IMR-90 (cell line): Measurements from ENCODE around the gene VDAC2.

Experiments used
- CHD1 ChIP-seq: IDR thresholded peaks from 2 replicates; pipeline ENCODE4 v1.6.1; 2012; ENCODE audit warnings: low read depth, low read length, improper control_type of control experiment
- MAZ ChIP-seq: IDR thresholded peaks from 2 replicates; pipeline ENCODE4 v1.6.1; 2012; ENCODE audit warnings: low read depth, mild to moderate bottlenecking, low read length, improper control_type of control experiment, moderate library complexity, borderline replicate concordance
- POLR2A ChIP-seq: IDR thresholded peaks from 2 replicates; pipeline ENCODE4 v1.6.1; 2012; ENCODE audit warnings: mild to moderate bottlenecking, low read depth, low read length
- RAD21 ChIP-seq: IDR thresholded peaks from 2 replicates; pipeline ENCODE4 v1.6.1; 2012; ENCODE audit warnings: low read length, improper control_type of control experiment
- RCOR1 ChIP-seq: IDR thresholded peaks from 2 replicates; pipeline ENCODE4 v1.6.1; 2012; ENCODE audit warnings: mild to moderate bottlenecking, low read length, improper control_type of control experiment; ENCODE audit not compliant: insufficient replicate concordance
- TF ChIP-seq, protein P1 (sequence below): conservative IDR thresholded peaks from 2 replicates; pipeline ENCODE4 v1.5.1; 2012; ENCODE audit warnings: mild to moderate bottlenecking, low read depth, low read length, improper control_type of control experiment
- TF ChIP-seq, protein P2 (sequence below): fragments of 150-350 bp; IDR thresholded peaks from 2 replicates; pipeline ENCODE4 v1.6.1; 2016; ENCODE audit warnings: low read depth, mild to moderate bottlenecking, low read length, moderate library complexity, borderline replicate concordance
- TF ChIP-seq, protein P3 (sequence below): fragments of 150-350 bp; IDR thresholded peaks from 2 replicates; pipeline ENCODE4 v1.6.1; 2017; ENCODE audit warnings: mild to moderate bottlenecking, antibody characterized with exemption, low read length, low read depth

DNA sequence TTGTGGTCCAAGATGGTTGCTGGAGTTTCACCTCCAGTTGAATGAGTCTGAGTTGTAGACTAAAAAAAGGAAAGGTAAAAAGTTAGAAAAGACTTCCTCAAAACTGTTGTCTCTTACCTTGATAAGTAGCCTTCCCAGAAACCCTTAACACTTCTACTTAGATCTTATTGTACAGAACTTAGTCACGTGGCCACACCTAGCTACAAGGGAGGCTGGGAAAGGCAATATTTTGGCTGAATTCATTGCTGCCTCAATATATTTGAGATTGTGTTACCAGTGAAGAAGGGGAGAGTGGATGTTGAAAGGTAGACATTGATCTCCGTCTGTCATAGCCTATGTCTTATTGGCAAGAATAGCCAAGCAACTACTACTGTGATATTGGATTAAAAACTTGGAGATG lies 35.5 kb upstream of the VDAC2 start:
- no peak for TF ChIP-seq RCOR1
- TF ChIP-seq, protein P1, sequence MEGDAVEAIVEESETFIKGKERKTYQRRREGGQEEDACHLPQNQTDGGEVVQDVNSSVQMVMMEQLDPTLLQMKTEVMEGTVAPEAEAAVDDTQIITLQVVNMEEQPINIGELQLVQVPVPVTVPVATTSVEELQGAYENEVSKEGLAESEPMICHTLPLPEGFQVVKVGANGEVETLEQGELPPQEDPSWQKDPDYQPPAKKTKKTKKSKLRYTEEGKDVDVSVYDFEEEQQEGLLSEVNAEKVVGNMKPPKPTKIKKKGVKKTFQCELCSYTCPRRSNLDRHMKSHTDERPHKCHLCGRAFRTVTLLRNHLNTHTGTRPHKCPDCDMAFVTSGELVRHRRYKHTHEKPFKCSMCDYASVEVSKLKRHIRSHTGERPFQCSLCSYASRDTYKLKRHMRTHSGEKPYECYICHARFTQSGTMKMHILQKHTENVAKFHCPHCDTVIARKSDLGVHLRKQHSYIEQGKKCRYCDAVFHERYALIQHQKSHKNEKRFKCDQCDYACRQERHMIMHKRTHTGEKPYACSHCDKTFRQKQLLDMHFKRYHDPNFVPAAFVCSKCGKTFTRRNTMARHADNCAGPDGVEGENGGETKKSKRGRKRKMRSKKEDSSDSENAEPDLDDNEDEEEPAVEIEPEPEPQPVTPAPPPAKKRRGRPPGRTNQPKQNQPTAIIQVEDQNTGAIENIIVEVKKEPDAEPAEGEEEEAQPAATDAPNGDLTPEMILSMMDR, result no peak
- TF ChIP-seq, protein P2, sequence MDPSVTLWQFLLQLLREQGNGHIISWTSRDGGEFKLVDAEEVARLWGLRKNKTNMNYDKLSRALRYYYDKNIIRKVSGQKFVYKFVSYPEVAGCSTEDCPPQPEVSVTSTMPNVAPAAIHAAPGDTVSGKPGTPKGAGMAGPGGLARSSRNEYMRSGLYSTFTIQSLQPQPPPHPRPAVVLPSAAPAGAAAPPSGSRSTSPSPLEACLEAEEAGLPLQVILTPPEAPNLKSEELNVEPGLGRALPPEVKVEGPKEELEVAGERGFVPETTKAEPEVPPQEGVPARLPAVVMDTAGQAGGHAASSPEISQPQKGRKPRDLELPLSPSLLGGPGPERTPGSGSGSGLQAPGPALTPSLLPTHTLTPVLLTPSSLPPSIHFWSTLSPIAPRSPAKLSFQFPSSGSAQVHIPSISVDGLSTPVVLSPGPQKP, result no peak
- TF ChIP-seq, protein P3, sequence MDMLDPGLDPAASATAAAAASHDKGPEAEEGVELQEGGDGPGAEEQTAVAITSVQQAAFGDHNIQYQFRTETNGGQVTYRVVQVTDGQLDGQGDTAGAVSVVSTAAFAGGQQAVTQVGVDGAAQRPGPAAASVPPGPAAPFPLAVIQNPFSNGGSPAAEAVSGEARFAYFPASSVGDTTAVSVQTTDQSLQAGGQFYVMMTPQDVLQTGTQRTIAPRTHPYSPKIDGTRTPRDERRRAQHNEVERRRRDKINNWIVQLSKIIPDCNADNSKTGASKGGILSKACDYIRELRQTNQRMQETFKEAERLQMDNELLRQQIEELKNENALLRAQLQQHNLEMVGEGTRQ, result no peak
- TF ChIP-seq POLR2A, result no peak
- no peak for TF ChIP-seq MAZ
- no peak for TF ChIP-seq RAD21
- TF ChIP-seq CHD1, result no peak
